Gastroesophageal sphincter (tissue), 4 donors: Measurements from ENCODE around the gene CENPL. TPM values are rescaled to one million over a fixed set of nuclear protein-coding genes. Genes with fewer than 3 reads are reported as not detected.

ENCODE experiments used
- ATAC-seq: fragments of 150-250 bp; one replicate; pipeline ENCODE4 v1.9.1; 2016; ENCODE audit warnings: mild to moderate bottlenecking, moderate library complexity
- H3K27ac ChIP-seq, 4 donors: fragments of 200-600 bp; sonication (generic) in 3 of 4; 1 replicate in 3 of 4; 2 replicates in 1 of 4; pipeline ENCODE4 v1.5.1; 2016 to 2019
- H3K27me3 ChIP-seq: fragments of 200-600 bp; sonication (generic); one replicate; pipeline ENCODE4 v1.5.1; 2019
- H3K36me3 ChIP-seq, 2 donors: fragments of 200-600 bp; sonication (generic); one replicate each; pipeline ENCODE4 v1.5.1; 2019; ENCODE audit warnings: control low read depth in 1 of 2
- H3K4me1 ChIP-seq, 3 donors: fragments of 200-600 bp; sonication (generic); 1 replicate in 2 of 3; 2 replicates in 1 of 3; pipeline ENCODE4 v1.5.1; 2016 to 2019; ENCODE audit warnings: control low read depth in 2 of 3
- H3K4me3 ChIP-seq, 2 donors: fragments of 200-600 bp; sonication (generic); one replicate each; pipeline ENCODE4 v1.5.1; 2019; ENCODE audit warnings: mild to moderate bottlenecking in 1 of 2, moderate library complexity in 1 of 2
- H3K9me3 ChIP-seq, 3 donors: fragments of 200-600 bp; sonication (generic); one replicate each; pipeline ENCODE4 v1.5.1; 2017 to 2019; ENCODE audit warnings: control low read depth in 2 of 3
- CTCF ChIP-seq, 4 experiments: fragments of 200-600 bp in 2 of 4; fragments of 450-650 bp in 2 of 4; sonication (generic) in 1 of 4; IDR thresholded peaks; one replicate each; pipeline ENCODE4 v1.5.1; 2017 to 2019; ENCODE audit warnings: antibody characterized with exemption in 4 of 4, mild to moderate bottlenecking in 2 of 4, moderate library complexity in 2 of 4
- EP300 ChIP-seq: sonication (generic); formaldehyde crosslinking; IDR thresholded peaks from one replicate; pipeline ENCODE4 v1.6.1; 2017; ENCODE audit warnings: antibody characterized with exemption, mild to moderate bottlenecking
- POLR2A ChIP-seq, 2 donors: fragments of 450-650 bp; IDR thresholded peaks; one replicate each; pipeline ENCODE4 v1.6.1; 2017; ENCODE audit warnings: antibody characterized with exemption in 2 of 2, mild to moderate bottlenecking in 2 of 2, moderate library complexity in 1 of 2
- POLR2AphosphoS5 ChIP-seq: sonication (generic); formaldehyde crosslinking; IDR thresholded peaks from one replicate; pipeline ENCODE4 v1.6.1; 2017; ENCODE audit warnings: antibody characterized with exemption
- WGBS, 2 donors: methylation state at CpG; one replicate each; pipeline ENCODE4 v1.1.5; 2018; ENCODE audit warnings: low coverage in 1 of 2; 5-methylcytosine and 5-hydroxymethylcytosine counted together
- total RNA-seq, 4 donors: library from RNA; depleted of rRNA; stranded (reverse); fragments of >200 nt; gene quantifications; one replicate each; pipeline ENCODE4 v1.1.0, GENCODE V29; 2016

The CENPL gene
- 1 to 10 TPM; 4.8 to 6.5 (median 6.2) TPM for total RNA-seq

GRCh38 chr1:173824315-173825081, at the start of gene CENPL, which contains the start of gene DARS2:
Gene CENPL (minus strand): TSS chr1:173824883. CDS start chr1:173811299, 13,584 bp downstream.
Gene DARS2 (plus strand): TSS chr1:173824673. CDS start chr1:173825230, 557 bp downstream.
- 0% methylated on average over 3 to 13 of the region's 55 CpGs for WGBS, 2 donors
- ATAC-seq: peak; percentile 98
- Histone ChIP-seq H3K27me3 (no peaks in the 10 kb centered on the region), H3K9me3 (no peaks in the 10 kb centered on the region), H3K4me3 (peak within 1 kb of the TSS; percentile 56 to 74), H3K36me3 (peaks cover 0 to 3% of the 10 kb centered on the region in 2 donors), H3K4me1 (peaks cover 0 to 28% (median 9%) of the 10 kb centered on the region in 3 donors), H3K27ac (peak within 1 kb of the TSS; percentile 70 to 94 (median 90))
- TF ChIP-seq POLR2AphosphoS5 (peak; percentile 82), CTCF (IDR thresholded peaks at IDR 0.05) (no peak), POLR2A (IDR thresholded peaks at IDR 0.05) (peak in 1 of 2 donors; percentile 45), EP300 (no peak)

GRCh38 chr1:173871500-173871899, 46.8 kb upstream of the CENPL start:
- WGBS, 2 donors: 79 to 90% methylated on average over 2 of the region's 2 CpGs
- Histone ChIP-seq H3K36me3 (peaks cover 0 to 52% of the 10 kb centered on the region in 2 donors), H3K27ac (no peak overlapping the region), H3K4me1 (peaks cover 0 to 38% (median 4%) of the 10 kb centered on the region in 3 donors), H3K4me3 (no peak overlapping the region), H3K27me3 (no peaks in the 10 kb centered on the region), H3K9me3 (no peaks in the 10 kb centered on the region)
- TF ChIP-seq POLR2A (IDR thresholded peaks at IDR 0.05): no peak
- no peak for TF ChIP-seq CTCF (IDR thresholded peaks at IDR 0.05)
- no peak for TF ChIP-seq POLR2AphosphoS5
- no peak for TF ChIP-seq EP300
- no peak for ATAC-seq

GRCh38 chr1:173871091-173871490, 46.4 kb upstream of the CENPL start:
- Histone ChIP-seq H3K4me3 (no peak overlapping the region), H3K9me3 (no peaks in the 10 kb centered on the region), H3K36me3 (peaks cover 0 to 52% of the 10 kb centered on the region in 2 donors), H3K4me1 (peaks cover 0 to 42% (median 7%) of the 10 kb centered on the region in 3 donors), H3K27me3 (no peaks in the 10 kb centered on the region), H3K27ac (no peak overlapping the region)
- ATAC-seq: no peak
- WGBS, 2 donors: 79 to 90% methylated on average over 2 to 4 of the region's 5 CpGs
- TF ChIP-seq POLR2AphosphoS5: no peak
- TF ChIP-seq CTCF (IDR thresholded peaks at IDR 0.05): no peak

- Histone ChIP-seq H3K4me1 (peaks cover 0 to 48% (median 7%) of the 10 kb centered on the region in 3 donors), H3K27ac (peak overlapping the region in 1 of 4 donors; percentile 97), H3K4me3 (no peak overlapping the region), H3K36me3 (peaks cover 0 to 52% of the 10 kb centered on the region in 2 donors), H3K27me3 (no peaks in the 10 kb centered on the region), H3K9me3 (no peaks in the 10 kb centered on the region)
- ATAC-seq: no peak
- TF ChIP-seq CTCF (IDR thresholded peaks at IDR 0.05) (no peak), EP300 (no peak), POLR2A (IDR thresholded peaks at IDR 0.05) (no peak), POLR2AphosphoS5 (no peak)
- 80 to 81% methylated on average over 5 to 10 of the region's 15 CpGs for WGBS, 2 donors
These were observed 45.8 kb upstream of the CENPL start for GRCh38 chr1:173870252-173871075.
